GM18499 (cell line): Measurements from ENCODE around the gene PHKG1.
"Not testable (repeated sequence)": the region's sequence is repeated elsewhere in the genome, so short reads cannot be mapped to it uniquely, and the experiment has no call there.

Experiments used
- ATAC-seq: cut with Tn5 transposase; IDR thresholded peaks from one replicate; pipeline ENCODE4 v1.9.1; 2021; ENCODE audit warnings: moderate number of reproducible peaks; ENCODE audit not compliant: insufficient read depth, unreplicated experiment

The PHKG1 gene

GRCh38 chr7:56047446-56048116 lies 45.2 kb downstream of the PHKG1 start:
- not testable (repeated sequence) for ATAC-seq

- ATAC-seq = no peak
Observed at GRCh38 chr7:56046721-56047445, 45.9 kb downstream of the PHKG1 start.

- ATAC-seq = not testable (repeated sequence)
Observed at GRCh38 chr7:56045758-56046157, 47.0 kb downstream of the PHKG1 start.

GRCh38 chr7:56040730-56041129 lies 52.0 kb downstream of the PHKG1 start:
- no peak for ATAC-seq

GRCh38 chr7:56033671-56034432 lies 58.9 kb downstream of the PHKG1 start:
- ATAC-seq = peak; percentile 91

- not testable (repeated sequence) for ATAC-seq
Observed at GRCh38 chr7:56032578-56032977, 60.2 kb downstream of the PHKG1 start.

- ATAC-seq = not testable (repeated sequence)
Observed at GRCh38 chr7:56031556-56031955, 61.2 kb downstream of the PHKG1 start.

- no peak for ATAC-seq
Observed at GRCh38 chr7:56030340-56030739, 62.4 kb downstream of the PHKG1 start.
